ENCODE results near the gene RHOF. TPM values are rescaled to one million over a fixed set of nuclear protein-coding genes. Genes with fewer than 3 reads are reported as not detected.

RHOF gene
- total RNA-seq, 4 donors from 2014 or later = 4.8 to 11.4 (median 9.5) TPM

DNA sequence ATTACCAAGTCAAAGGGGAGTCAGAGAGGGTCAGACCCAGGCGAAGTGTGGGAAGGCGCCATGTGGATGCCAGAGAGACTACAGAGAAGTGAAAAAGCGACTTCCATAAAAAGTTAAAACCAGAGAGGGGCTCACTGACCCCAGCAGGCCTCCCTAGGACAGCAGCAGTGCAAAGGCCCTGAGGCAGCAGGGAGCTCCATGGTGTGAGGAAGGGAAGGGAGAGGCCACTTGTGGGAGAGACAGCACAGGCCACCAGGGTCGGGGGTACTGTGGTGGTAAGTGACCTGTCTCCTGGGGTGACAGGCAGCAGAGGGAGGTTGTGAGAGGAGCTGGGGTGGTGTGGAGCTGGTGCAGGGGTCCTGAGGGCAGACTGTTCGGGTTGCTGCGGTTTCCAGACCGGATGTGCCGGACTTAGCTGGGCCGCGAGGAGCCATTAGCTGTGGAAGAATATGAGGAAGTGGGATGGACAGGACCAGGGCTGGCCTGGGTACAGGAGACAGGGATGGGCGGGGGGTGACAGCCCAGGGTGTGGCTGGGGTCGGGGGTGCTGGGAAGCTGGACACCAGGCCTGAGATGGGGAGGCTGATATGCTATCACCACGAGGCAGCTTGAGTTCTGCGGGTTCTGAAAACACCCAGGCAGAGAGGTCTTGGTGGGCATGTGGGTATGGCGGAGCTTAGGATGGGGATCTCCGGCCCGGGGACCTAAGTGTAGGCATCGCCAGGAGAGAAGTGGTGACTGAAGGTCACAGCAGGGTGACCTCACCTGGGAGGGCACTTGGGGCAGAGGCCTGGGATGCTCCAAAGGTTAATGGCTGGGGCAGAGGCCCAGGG, 33.0 kb upstream of the RHOF start:
- TF ChIP-seq, protein P1, sequence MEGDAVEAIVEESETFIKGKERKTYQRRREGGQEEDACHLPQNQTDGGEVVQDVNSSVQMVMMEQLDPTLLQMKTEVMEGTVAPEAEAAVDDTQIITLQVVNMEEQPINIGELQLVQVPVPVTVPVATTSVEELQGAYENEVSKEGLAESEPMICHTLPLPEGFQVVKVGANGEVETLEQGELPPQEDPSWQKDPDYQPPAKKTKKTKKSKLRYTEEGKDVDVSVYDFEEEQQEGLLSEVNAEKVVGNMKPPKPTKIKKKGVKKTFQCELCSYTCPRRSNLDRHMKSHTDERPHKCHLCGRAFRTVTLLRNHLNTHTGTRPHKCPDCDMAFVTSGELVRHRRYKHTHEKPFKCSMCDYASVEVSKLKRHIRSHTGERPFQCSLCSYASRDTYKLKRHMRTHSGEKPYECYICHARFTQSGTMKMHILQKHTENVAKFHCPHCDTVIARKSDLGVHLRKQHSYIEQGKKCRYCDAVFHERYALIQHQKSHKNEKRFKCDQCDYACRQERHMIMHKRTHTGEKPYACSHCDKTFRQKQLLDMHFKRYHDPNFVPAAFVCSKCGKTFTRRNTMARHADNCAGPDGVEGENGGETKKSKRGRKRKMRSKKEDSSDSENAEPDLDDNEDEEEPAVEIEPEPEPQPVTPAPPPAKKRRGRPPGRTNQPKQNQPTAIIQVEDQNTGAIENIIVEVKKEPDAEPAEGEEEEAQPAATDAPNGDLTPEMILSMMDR (IDR thresholded peaks at IDR 0.05) = no peak
- ATAC-seq (ENCODE audit: low FRiP score) = no peak
- no peak for DNase-seq (ENCODE audit: low spot score)

DNA sequence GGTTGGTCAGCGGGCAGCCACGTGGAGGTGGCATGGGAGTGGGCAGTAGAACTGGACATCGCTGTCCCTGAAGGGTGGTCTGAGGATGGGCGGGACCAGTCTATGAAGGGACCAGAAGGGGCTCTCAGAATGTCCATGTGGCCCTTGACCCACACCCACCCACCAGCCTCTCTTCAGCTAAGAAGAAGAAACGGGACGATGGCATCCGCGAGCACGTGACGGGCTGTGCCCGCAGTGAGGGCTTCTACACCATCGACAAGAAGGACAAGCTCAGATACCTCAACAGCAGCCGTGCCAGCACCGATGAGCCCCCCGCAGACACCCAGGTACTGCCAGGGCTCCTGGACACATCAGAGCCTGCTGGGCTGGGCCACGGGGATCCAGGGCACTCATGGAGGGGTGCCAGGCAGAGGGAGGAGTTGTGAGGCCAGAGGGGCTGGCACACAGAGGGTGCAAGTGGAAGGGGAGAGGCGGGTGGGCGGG, 31.6 kb upstream of the RHOF start:
- DNase-seq (ENCODE audit: low spot score) (no peak), ATAC-seq (ENCODE audit: low FRiP score) (no peak)
- TF ChIP-seq, protein P1 (IDR thresholded peaks at IDR 0.05) = no peak

- ATAC-seq (ENCODE audit: low FRiP score) (no peak), DNase-seq (ENCODE audit: low spot score) (no peak)
- TF ChIP-seq, protein P1 (IDR thresholded peaks at IDR 0.05) = no peak
These were observed 30.2 kb upstream of the RHOF start for GRCh38 chr12:121823727-121824115.

GRCh38 chr12:121823101-121823726, 29.7 kb upstream of the RHOF start:
- no peak for ATAC-seq (ENCODE audit: low FRiP score)
- TF ChIP-seq, protein P1 (IDR thresholded peaks at IDR 0.05) = no peak
- no peak for DNase-seq (ENCODE audit: low spot score)

DNA sequence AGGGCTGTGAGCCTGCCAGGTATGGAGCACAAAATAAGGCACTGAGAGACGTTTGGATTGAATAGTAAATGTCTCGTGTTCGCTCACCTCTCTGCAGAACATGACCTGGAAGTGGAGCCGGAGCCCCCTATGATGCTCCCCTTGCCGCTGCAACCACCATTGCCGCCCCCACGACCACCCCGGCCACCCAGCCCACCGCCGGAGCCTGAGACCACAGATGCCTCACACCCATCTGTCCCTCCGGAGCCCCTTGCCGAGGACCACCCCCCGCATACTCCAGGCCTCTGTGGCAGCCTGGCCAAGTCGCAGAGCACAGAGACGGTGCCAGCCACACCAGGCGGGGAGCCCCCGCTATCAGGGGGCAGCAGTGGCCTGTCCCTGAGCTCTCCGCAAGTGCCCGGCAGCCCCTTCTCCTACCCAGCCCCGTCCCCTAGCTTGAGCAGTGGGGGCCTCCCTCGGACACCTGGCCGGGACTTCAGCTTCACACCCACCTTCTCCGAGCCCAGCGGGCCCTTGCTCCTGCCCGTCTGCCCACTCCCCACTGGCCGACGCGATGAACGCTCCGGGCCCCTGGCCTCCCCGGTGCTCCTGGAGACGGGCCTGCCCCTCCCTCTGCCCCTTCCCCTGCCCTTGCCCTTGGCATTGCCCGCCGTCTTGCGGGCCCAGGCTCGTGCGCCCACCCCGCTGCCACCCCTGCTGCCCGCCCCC, 29.1 kb upstream of the RHOF start:
- no peak for DNase-seq (ENCODE audit: low spot score)
- TF ChIP-seq, protein P1 (IDR thresholded peaks at IDR 0.05) = no peak
- ATAC-seq (ENCODE audit: low FRiP score) = no peak

DNA sequence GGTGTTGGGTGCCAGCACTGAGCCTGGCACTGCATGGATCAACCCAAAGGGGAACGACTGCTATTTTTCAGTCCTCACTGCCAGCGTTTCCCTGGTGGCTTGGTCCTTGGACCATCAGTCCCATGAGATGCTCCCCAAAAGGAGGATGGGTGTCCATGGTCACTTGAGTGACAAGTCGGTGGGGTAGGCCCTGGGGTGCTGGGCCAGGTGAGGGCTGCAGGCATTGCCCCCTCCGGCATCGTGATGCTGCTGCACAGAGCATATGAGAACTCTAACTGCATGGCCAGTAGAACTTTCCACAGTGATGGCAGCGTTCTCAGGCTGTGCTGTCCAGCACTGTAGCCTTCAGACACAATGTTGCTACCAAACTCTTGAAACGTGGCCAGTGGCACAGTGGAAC, 26.6 kb upstream of the RHOF start:
- no peak for ATAC-seq (ENCODE audit: low FRiP score)
- no peak for DNase-seq (ENCODE audit: low spot score)
- TF ChIP-seq, protein P1 (IDR thresholded peaks at IDR 0.05) = no peak
